Stimulated activated naive CD4-positive, alpha-beta T cell treated with Interleukin-2 at 50 U/mL for 16 hours (primary cell): ENCODE results near the gene PNPLA2.

ENCODE experiments used
- DNase-seq: peaks from one replicate; lab custom pipeline; 2025; lab: John Stamatoyannopoulos, UW

Gene PNPLA2

DNA sequence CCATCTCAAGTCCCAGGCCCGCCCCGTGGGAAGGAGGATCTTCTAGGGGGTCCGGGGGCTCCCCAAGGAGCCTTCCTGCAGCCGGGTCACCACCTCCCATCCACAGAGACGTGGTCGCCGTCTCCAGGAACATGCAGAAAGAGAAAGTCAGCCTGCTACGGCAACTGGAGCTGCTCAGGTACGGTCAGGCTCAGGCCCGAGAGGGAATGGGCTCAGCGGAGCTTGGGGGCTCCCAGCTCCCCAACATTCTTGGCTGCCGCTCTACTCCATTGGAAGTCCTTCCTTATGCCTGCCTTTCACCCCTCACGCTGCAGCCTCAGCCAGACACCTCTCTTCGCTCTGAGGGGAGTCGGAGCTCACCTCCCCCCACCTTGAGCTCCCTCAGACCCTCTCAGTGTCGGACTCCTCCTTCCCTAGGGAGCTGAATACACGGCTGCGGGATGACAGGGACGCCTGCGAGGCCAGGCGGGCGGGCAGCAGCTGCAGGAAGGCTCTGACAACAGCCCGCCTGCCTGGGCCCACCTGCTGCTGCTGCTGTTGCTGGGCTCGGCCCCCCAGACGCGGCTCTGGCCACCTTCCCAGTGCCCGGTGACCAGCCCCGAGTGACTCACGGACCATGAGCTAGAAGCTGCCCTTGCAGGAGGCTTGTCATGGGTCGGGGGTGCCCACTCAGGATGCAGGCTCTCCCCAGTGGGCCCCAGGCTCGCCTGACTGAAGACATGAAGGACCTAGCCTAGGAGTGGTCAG is 12.6 kb downstream of the PNPLA2 start:
- no peak for DNase-seq

DNA sequence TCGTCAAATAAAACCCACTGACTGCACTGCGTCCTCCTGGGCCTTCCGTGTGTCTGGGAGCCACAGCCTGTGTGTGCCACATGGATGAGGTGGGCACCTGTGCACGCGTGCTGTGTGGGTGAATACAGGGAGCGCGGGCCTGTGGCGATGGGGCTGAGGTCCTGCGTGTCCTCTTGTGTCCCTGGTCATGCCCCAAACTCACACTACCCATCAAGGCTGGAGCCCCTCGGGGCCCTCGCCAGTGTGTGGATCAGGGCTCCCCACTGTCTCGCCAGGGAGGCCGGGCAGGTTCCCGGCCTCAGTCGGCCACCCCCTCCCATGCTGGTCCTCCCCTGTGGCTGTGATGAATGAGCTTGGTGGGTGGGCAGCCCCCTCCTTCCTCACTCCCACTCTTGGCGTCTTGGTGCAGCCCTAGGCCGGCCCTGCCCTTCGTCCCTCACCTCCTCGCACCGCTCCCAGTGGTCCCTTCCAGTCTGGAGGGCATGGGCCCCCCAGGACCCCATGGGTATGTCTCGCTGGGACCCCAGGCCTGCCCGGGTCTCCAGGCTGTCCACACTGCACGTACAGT is 13.3 kb downstream of the PNPLA2 start:
- no peak for DNase-seq

DNA sequence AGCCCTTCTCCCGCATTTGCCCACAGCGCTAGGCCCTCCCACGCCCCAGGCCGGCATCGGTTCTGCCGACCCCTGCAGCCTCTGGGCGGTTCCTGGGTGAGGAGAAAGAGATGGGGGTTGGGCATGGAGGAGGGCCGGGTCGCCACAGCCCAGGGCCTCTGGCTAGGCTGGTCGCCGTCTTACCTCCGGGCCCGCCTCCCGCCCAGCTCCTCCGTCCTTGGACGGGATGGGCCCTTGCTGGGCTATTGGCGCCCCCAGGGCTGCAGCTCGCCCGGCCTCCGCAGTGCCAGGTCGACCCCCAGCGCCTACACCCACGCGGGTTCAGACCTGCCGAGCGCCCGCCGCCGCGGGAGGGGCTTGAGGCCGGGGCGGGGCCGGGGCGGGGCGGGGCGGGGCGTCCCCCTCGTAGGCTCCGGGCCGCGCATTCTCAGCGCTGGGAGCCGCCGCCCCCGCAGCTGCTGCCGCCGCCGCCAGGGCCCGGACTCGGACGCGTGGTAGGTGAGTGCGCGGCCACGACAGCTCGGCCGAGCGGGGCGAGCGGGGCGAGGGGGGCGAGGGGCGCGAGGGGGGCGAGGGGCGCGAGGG is 13.9 kb downstream of the PNPLA2 start, which contains the start of gene CD151:
Gene CD151 (plus strand): TSS at position 424 of the 585 bp plus-strand sequence. CDS start 3,118 bp downstream, outside the sequence.
- no peak for DNase-seq

DNA sequence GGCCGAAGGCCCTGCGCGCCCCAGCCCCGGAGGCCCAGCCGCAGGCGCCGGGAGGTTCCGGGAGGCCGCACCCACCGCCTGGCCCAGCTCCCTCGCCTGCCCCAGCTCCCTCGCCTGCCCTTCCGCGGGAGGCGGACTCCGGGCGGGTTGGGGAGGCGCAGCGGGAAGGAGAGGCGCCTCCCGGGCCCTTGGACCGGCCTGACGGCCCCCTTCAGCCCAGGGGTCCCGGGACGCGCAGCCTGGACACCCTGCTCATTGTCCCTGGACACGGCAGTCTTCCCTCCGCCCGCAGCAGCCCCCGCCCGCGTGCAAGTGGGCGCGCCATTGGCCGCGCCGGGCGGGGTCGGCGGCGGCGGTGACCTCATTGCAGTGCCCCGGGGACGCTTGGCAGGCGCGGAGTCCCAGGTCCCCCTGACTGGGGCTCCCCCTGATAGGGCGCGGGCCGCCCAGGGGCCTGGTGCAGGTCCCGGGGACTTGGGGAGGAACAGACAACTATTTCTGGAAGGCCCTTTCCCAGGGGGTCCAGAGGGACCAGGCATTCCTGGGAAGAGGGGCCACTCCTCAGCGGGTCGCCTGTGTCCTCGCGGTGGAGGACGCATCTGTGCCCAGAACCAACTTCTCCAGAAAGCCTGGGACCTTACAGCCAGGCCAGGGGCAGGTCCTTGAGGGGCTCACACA is 14.5 kb downstream of the PNPLA2 start:
- DNase-seq, result no peak

DNA sequence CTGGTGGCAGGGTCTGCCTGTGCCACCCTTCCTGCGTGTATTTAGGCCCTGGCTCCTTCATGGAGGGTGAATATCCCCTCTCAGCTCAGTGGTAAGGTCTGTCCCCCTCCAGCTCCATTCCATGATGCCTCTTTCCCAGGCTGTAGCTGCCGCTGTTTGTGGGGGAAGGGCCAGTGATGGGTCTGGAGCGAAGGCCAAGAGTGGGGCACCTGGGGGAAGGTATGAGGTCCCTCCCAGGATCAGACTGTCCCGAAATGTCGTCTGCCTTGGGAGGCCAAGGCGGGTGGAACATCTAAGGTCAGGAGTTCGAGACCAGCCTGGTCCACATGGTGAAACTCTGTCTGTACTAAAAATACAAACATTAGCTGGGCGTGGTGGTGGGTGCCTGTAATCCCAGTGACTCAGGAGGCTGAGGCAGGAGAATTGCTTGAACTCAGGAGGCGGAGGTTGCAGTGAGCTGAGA is 15.2 kb downstream of the PNPLA2 start:
- DNase-seq, result no peak

DNA sequence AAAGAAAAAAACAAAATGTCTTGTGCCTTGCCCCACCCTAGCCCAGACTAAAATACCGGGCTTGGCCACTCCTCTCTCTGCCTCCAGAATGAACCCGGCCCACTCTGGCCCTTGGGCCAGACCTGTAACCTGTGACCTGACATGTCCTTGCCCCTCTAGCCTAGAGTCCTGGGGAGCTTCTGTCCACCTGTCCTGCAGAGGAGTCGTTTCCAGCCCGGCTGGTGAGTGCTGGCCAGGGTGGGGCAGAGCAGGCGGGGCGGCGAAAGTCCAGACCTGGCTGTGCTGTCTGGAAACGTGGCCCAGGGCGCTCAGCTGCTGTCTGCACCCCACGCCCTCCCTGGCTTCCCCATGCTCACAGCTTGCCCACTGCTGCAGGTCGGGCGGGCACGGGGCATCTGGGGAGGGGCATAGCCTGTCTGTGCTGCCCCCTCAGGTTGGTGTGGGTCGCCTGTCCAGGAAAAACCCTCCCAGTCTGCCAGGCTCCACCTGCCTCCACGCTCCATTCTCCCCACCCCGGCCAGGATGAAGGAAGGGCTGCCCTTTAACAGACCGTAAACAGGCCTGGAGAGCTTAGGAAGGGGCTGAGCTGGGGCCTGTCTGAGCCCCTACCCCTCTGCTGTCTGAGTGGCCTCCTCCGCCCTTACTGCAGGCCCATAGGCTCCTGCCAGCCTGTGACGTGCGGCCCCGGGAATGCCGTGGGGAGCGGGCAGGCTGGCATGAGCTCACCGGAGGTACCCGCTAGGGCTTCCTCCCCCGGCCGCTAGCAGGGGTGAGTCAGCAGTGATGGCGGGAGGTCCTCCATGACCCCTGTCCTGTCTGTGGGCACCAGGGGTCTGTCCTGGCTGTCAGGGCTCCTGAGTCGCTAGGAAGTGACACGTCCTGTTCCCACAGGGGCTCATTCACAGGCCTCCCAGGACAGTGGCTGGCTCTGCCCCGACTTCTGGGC is 15.9 kb downstream of the PNPLA2 start:
- no peak for DNase-seq

DNA sequence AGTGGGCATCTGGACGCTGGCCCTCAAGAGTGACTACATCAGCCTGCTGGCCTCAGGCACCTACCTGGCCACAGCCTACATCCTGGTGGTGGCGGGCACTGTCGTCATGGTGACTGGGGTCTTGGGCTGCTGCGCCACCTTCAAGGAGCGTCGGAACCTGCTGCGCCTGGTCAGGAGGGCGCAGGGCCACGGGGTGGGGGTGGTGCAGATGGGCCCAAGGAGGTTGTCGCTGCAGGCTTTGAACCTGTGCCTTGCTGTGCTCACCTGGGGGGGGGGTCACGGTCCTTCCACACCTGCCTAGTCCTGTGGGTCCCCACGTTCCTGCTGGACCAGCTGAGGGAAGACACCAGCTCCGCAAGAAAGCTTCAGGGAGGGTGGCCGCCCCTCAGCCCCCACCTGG is 17.6 kb downstream of the PNPLA2 start:
- DNase-seq, result no peak

DNA sequence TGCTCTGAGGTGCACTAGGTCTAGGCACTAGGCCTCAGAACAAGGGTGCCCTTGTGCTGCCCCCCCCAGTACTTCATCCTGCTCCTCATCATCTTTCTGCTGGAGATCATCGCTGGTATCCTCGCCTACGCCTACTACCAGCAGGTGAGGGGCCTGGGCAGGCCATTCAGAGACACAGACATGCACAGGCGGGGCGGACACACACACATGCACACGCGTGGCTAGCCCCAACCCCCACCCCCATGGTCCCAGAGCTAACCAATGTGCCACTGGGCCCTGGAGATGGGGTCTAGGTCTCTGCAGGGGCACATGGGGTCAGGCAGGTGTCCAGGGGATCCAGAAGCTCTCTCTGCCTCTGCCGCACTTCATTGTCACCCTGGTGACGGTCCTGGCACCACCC is 18.0 kb downstream of the PNPLA2 start:
- DNase-seq, result no peak

DNA sequence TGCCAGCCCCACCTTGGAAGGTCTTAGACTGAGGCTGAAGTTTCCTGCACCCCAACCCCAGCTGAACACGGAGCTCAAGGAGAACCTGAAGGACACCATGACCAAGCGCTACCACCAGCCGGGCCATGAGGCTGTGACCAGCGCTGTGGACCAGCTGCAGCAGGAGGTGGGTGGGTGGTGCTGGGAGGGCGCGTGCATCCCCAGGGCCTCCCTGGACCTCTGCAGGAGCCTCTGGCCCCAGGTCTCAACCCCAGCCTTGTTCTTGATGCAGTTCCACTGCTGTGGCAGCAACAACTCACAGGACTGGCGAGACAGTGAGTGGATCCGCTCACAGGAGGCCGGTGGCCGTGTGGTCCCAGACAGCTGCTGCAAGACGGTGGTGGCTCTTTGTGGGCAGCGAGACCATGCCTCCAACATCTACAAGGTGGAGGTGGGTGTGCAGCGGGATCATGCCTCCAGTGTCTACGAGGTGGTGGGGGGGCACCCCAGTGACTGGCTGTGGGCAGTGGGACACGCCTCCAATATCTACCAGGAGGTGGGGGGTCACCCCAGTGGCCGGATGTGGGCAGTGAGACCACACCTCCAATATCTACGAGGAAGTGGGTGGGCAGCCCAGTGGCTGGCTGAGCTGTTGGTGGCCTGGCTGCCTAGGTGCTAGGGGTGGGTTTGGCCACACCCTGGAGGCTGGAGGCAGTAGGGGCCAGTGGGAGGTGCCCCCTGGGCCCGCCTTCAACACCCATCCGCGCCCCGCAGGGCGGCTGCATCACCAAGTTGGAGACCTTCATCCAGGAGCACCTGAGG is 18.7 kb downstream of the PNPLA2 start:
- no peak for DNase-seq

DNA sequence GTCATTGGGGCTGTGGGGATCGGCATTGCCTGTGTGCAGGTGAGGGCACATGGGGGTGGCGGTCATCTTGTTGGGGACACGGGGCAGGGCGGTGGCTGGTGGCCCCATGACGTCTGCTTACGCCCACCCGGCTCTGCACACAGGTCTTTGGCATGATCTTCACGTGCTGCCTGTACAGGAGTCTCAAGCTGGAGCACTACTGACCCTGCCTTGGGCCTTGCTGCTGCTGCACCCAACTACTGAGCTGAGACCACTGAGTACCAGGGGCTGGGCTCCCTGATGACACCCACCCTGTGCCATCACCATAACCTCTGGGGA is 19.2 kb downstream of the PNPLA2 start:
- no peak for DNase-seq

DNA sequence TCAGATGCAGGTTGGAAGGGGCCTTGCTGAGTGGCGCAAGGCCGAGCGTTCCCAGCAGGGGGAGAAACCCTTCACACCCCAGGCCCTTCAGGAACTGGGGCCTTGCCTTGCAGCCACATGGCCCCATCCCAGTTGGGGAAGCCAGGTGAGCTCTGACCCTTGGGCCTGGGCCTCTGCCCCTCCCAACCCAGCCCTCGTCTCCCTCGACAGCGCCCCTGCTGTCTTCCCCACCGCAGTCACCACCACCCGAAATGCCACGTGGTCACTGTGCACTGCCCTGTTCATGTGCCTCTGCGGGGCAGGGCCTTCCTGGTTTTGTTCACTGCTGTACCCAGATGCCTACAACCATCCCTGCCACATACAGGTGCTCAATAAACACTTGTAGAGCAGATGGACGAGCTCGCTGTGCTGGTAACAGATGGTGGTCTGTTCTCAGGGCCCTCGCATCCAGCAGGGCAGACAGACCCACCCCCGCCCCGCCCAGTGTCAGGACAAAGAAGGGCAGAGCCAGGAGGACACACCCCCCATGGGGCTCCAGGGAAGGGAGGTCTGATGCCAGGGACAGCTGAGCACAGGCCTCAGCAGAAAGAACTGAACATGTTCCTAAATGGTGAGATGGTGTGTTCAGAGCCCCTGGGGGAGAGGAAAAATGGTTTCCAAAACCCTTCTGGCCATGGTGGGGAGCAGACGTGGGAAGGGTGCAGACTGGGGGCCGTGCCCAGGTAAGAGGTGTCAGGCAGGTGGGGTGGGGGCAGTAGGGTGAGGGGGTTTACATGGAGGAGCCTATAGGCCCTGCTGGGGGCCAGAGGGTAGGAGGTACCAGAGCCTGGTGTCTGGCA is 19.9 kb downstream of the PNPLA2 start:
- no peak for DNase-seq

DNA sequence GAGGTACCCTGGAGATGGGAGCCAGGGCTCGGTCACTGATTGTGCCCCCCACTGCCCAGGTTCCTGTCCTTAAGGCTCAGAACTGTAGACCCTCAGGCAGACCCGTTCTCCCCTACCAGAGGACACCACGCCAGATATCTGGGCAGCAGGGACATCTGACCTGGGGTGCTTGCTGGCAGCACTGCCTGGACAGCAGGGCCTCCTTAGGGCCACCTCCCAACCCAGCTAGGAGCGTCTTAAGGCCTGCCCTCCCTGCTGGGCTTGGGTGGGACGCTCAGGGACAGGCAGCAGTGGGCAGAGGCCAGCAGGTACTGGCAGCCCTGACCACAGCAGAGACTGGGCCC is 20.5 kb downstream of the PNPLA2 start:
- no peak for DNase-seq

DNA sequence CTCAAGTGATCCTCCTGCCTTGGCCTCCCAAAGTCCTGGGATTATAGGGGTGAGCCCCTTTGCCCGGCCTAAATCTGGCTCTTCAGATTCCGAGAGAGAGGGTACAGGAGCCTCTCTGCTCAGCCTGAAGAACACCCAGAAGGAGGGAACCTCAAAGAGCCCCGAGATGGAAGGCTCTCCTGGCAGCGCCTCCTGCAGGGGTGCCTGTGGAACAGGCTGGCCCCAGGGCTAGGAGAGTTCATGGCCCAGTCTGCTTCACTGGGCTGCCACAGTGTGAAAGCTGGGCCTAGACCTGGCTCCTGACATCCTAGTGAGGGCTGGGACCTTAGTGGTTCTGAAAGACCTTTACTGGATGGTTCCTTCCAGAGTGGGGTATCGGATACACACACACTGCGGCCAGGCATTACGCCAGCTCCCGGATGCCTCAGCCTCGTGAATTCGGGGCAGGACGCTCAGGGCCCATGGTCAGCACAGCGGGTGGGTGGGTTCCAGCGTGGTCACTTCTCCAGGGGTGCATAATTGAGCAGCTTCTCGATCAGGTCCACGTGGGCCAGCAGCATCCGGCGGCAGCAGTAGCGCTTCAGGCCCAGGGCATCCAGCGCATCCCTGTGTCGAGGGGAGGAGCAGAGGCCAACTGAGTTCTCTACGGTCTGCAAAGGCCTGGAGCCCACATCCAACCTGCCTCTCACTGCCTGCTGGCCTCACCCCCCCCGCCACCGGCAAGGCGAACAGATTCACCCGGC is 21.3 kb downstream of the PNPLA2 start:
- DNase-seq, result no peak

DNA sequence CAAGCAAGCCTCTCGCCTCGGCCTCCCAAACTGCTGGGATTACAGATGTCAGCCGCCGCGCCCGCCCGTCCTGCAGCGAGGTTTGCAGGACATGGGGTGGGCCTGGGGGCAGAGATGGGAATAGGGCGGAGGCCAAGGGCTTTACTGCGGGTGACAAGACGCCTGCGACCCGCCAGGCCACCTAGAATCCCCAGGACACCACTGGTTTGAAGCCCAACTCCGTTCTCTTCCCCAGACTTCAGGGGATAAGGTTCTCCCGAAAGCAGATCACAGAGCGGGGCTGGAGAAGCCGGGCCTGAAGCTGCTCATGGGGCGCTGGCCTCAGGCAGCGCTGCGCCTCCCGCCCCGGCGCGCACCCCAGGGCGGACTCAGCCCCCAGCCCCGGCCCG is 23.3 kb downstream of the PNPLA2 start:
- no peak for DNase-seq

DNA sequence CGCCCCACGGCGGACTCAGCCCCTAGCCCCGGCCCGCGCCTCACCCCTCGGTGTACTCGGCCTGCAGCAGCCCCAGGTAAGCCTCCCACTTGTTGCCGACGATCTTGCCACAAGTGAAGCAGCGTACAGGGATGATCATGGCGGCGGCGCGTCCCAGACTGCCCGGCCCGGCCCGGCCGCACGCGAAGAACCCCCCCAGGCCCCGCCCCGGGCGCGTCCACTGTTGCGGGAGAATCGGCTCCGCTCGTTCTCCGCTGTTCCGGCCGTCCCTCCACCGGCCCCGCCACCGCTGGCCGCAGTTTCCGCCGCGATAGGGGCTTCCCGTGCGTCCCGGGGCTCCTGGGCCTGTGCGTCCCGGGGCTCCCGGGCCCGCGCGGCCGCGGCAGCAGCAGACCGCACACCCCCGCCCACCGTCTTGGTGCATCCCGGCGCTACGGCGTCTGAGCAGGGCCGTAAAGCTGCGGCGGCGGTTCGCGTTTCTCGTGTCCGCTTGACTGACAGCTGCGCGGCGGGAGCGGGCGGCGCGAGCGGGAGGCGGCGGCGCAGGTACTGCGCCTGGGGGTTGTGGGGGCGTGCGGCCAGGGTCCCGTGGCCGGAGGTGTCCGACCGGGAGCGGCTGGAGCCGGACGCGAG is 23.8 kb downstream of the PNPLA2 start, which contains the start of the genes POLR2L and TSPAN4:
Gene POLR2L (minus strand): TSS at position 160 of the 633 bp plus-strand sequence. CDS start 21 bp downstream, at position 139.
Gene TSPAN4 (plus strand): TSS at position 483 of the 633 bp plus-strand sequence. CDS start 7,453 bp downstream, outside the sequence.
- DNase-seq, result peak; percentile 87

DNA sequence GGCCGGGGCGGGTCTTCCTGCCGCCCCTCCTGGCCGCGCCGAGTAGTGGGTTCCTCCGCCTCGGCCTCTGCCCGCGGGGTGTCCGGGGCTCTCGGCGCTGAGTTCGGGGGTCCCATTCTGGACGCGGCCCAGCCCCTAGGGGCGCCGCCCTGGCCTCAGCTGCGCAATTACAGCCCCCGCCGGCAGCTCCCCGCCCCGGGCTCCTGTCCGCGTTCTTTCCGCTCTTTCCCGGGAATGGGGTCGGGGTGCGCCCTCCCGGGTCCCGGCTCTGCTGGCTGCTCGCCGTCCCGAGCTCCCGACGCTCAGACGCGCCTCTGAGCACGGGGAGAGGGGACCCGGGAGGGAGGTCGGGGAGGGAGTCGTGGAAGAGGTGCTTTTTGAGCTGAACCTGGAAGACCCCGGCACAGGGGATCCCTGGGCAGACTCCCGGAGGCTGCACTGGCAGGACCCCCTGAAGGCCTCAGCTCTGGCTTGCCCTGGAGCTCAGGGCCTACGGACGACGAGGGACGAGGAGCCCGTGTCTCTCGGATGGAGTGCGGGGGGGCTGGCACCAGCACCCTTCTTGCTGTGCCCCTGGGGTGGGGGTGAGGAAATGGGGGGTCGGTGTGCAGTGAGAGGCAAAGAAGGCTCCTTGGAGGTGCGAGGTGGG is 24.5 kb downstream of the PNPLA2 start:
- no peak for DNase-seq

DNA sequence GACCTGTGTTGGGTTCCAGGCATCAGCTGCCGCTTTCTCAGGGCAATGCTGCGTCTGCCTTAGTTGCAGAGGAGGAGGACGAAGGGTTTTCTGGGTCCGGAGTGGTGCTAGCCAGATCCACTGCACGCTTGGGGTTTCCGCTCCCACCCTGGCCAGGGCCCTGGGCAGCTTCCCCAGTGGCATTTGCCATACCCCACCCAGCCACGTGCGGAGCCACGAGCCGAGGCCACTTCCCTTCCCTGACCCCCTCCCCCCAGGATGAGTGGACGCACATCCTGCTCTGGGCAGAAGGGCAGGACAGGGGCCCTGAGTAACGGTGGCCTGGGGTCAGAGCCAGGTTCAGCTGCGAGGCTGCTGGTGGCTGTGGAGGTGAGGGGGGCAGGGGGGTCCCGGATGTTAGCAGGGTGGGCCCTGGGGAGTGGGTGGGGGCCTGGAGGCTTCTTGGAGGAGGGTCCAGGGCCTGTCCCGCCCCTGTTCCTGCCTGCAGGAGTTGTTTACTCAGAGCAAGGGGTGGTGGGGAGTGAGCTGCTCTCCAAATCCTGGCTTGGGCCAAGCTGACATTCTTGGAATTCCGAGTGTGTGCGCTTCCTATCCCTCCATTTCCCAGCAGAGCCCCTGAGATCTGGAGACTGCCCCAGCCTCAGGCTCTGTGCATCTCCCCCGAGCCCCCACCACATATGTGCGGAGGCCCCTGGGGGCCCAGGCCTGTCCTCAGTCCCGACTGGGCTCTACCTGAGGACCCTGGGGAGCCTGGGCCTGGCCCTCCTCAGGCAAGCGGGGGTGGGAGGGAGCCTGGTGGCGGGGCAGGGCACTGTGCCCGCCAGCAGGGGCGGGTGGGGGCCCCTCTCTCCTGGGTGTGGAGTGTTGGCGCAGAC is 25.3 kb downstream of the PNPLA2 start:
- DNase-seq, result no peak
